Stimulated activated CD4-positive, alpha-beta T cell treated with anti-CD3 and anti-CD28 coated beads, Interleukin-12 subunit alpha, Interleukin-12 subunit beta, amount 100 ng/mL, for 24 hours (primary cell): ENCODE data around the gene PPP1R12A.
"Not testable (repeated sequence)": the region's sequence is repeated elsewhere in the genome, so short reads cannot be mapped to it uniquely, and the experiment has no call there.

Experiments used
- DNase-seq, 2 experiments: peaks; one replicate each; pipeline ENCODE4 v3.0.0-alpha.2; 2020; ENCODE audit warnings: low read depth in 2 of 2

Gene PPP1R12A

GRCh38 chr12:79895071-79895470 lies 39.8 kb downstream of the PPP1R12A start:
- DNase-seq: no peak

- DNase-seq: no peak
Observed at GRCh38 chr12:79891506-79892162, 43.3 kb downstream of the PPP1R12A start.

GRCh38 chr12:79887890-79888289 lies 47.0 kb downstream of the PPP1R12A start:
- no peak for DNase-seq

GRCh38 chr12:79886917-79887519 lies 47.9 kb downstream of the PPP1R12A start:
- no peak for DNase-seq

GRCh38 chr12:79885911-79886490 lies 48.9 kb downstream of the PPP1R12A start:
- no peak for DNase-seq

- DNase-seq: no peak
Observed at GRCh38 chr12:79884401-79885006, 50.4 kb downstream of the PPP1R12A start.

- no peak for DNase-seq
Observed at GRCh38 chr12:79883216-79883615, 51.7 kb downstream of the PPP1R12A start.

- no peak for DNase-seq
Observed at GRCh38 chr12:79881351-79881750, 53.5 kb downstream of the PPP1R12A start.

- not testable (repeated sequence) for DNase-seq
Observed at GRCh38 chr12:79878506-79878905, 56.4 kb downstream of the PPP1R12A start.

- DNase-seq: no peak
Observed at GRCh38 chr12:79877246-79877645, 57.7 kb downstream of the PPP1R12A start.

- DNase-seq: no peak
Observed at GRCh38 chr12:79874665-79875064, 60.2 kb downstream of the PPP1R12A start.

- no peak for DNase-seq
Observed at GRCh38 chr12:79873201-79873600, 61.7 kb downstream of the PPP1R12A start.

- no peak for DNase-seq
Observed at GRCh38 chr12:79871621-79872020, 63.3 kb downstream of the PPP1R12A start.

- DNase-seq: no peak
Observed at GRCh38 chr12:79870916-79871315, 64.0 kb downstream of the PPP1R12A start.

GRCh38 chr12:79859646-79860045 lies 75.3 kb downstream of the PPP1R12A start:
- DNase-seq: no peak

- DNase-seq: no peak
Observed at GRCh38 chr12:79858518-79858917, 76.4 kb downstream of the PPP1R12A start.

- DNase-seq: no peak
Observed at GRCh38 chr12:79857675-79858074, 77.2 kb downstream of the PPP1R12A start.

- no peak for DNase-seq
Observed at GRCh38 chr12:79850610-79851299, 84.1 kb downstream of the PPP1R12A start.

- DNase-seq: no peak
Observed at GRCh38 chr12:79848339-79848738, 86.6 kb downstream of the PPP1R12A start.

- DNase-seq: no peak
Observed at GRCh38 chr12:79847417-79847816, 87.5 kb downstream of the PPP1R12A start.

- DNase-seq: no peak
Observed at GRCh38 chr12:79844693-79845092, 90.2 kb downstream of the PPP1R12A start.

- no peak for DNase-seq
Observed at GRCh38 chr12:79843978-79844377, 90.9 kb downstream of the PPP1R12A start.
